Left renal pelvis (tissue), 4 donors: ENCODE results near the gene PI4KA. TPM values are rescaled to one million over a fixed set of nuclear protein-coding genes. Genes with fewer than 3 reads are reported as not detected.
"Not testable (repeated sequence)": the region's sequence is repeated elsewhere in the genome, so short reads cannot be mapped to it uniquely, and the experiment has no call there.

ENCODE experiments used
- DNase-seq, 4 donors: peaks; one replicate each; pipeline ENCODE4 v3.0.0-alpha.2; 2013; ENCODE audit warnings: low read depth in 4 of 4, low spot score in 3 of 4
- polyA plus RNA-seq, 4 donors: library from polyadenylated mRNA; unstranded; fragments of 120-200 nt; gene quantifications; one replicate each; pipeline ENCODE4 v1.2.1, GENCODE V29; 2013; ENCODE audit not compliant: insufficient read length in 4 of 4

Gene PI4KA
- polyA plus RNA-seq, 4 donors = 48.9 to 92.8 (median 62.9) TPM

DNA sequence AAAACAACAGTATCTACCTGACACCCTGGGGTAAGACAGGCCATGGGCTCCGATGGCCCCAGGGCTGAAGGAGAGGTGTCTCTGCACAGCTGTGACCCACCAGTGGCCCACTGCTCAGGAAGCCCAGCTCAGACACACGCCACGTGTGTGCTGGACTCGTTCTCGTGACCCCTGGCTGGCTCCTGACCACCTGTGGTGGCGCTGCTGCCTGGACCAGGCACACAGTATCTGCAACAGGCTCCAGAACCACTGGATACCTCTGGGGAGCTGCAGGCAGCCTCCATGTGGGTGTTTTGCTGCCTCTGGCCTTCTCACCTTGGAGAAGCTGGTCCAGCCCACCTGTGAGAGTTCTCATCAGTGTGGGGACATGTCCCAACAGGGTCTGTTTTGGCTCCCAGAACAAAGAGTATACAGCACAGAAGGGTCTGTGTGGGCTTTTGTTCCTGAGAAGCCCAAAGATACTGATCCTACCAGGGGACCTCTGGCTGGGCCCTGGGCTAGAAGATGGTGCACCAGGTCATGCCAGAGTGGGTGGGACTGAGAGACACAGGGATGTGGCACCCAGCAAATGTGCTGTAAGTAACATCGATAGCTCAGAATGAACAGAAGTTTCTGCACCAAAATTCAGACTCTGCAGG is 106.4 kb downstream of the PI4KA start:
- DNase-seq = no peak

DNA sequence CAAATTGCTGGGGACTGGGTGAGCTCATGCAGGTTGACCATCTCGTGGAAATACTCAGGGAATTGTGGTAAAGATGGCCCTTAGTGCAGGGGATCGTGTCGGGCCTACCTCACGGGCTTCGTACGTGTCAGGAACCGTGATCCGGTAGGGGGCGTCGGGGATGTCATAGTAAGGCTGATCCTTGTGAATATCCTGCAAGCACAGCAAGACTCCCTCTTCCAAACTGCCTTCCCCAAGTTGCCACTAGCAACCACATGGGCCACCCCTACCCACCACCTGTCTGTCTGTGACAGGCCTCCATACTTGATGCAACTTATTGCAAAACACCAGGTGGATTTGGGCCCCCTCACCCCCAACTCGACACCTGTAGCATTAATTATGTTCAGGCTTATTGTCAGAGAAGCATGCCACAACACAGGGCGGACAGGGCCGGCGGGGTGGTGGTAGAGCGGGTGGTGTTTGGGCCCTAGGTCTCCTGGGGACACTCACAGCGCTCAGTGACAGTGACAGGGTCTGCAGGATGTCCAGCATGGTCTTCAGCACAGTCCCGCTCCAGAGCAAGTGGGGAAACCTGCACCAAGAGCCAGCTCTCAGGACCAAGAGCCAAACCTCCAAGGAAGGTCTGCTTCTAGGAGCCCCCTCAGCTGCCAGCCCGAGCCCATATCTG is 107.3 kb downstream of the PI4KA start:
- DNase-seq = no peak

DNA sequence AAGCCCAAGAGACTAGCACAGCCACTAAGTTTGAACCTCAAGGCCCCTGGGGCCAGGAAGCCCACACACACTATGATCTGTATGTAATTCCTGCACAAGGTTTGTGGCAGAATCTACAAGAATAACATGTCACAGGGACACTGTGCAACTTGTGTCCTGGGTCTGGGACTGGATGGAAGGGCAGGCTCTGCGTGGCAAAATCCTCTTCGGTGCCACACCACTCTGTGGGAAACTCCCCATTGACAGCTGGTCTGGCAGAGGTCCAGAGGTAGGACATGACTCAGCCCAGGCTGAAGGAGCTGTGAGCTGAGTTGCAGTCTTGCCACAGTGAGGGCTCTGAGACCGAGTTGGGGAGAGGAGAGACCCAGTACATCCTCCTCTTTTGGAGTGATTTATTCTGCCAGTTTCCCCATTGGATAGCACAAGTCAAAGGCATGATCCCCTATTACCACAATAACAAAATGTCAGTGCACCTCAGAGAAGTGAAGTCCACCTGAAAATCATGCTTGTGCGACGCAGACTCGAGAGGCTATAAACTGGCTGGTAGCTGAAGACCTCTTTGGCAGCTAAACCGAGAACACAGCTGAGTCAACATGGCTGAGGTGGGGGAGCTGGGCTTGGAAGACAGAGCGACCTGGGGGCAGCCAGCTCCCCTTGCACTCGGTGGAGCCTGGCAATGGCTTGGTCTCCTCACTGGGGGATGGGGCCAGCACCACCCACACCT is 108.0 kb downstream of the PI4KA start:
- peak in 1 of 4 donors; percentile 14 for DNase-seq

DNA sequence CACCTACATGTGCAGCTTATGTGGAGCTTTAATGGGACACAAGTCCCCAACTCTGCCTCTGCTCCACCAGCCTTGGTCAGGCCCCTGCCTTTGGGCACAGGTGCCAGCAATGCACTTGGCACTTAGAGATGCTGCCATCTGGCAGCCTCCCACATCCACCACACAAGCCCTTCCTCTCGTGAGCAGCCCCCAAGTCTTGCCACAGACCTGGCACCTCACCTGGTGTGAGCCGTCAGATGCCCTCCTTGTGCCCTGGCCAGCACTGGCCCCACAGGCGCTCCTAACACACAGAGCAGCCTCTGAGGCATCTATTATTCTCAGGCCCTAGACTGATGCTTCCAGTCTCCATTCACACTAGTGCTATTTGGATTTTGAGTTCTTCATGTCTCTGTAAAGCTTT is 109.2 kb downstream of the PI4KA start:
- DNase-seq = no peak

DNA sequence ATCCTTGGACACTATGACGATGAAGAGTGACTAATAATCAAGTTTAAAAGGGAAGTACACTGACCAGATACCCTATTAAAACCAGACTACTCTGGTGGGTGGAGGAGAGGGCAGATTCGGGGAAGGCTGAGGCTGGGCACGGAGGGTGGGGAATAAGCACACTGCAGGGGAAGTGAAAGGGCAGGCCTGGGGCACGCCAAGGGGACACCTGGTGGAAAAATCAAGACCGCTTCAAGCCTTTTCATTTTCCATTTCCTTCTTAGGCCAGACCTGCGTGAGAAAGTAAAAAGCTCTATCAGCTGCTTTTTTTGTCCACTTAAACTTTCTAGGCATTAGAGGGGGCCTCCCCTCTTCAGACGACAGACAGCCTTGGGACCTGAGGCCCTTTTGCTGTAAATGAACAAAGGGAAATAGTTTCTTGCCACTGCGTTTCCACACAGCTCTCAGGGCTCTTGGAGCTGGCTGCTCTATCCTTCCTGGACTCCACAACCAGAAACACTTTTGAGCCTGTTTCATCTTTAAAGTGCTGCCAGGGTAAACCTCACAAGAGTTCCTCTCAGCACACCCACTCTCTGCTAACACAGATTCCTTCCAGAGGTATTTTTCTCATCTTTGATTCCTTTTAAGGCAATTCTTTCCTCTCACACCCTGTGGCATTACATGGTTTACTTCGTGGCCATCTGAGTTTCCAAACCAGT is 109.7 kb downstream of the PI4KA start:
- DNase-seq = no peak

DNA sequence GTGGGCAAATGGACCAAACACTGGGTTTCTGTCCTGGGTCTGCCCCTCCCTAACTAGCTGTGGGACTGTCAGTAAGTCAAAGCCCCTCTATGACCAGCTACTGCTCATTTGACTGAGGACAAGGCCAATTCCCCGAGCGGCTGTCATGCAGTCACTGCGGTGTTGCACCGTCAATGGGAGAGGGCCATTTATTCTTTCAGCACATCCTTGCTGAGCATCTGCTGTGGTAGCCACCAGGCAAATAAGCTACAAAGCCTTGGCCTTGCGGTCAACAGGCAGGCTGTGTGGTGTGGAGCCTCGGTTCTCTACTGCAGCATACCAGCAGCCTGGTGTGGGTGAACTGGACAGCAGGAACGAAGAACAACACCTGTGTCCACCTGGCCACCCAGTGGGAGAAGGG is 110.5 kb downstream of the PI4KA start:
- no peak for DNase-seq

DNA sequence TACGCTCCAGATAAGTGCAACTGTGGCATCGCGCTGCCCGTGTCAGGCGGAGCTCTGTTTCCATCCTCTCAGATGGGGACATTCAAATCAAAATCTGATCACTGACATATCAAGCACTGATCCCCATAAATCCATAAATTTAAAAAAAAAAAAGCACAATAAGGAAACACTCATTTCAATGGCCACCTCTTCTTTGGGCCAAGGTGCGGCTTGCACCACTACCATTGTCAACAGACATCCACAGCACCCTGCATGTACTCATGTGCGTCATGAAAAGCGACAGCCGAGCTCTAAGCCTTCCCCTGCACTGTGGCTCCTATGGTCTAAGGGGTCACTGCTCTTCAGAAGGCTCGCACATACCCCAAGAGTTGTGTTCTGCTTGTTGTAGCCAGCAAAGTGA is 111.4 kb downstream of the PI4KA start:
- no peak for DNase-seq

DNA sequence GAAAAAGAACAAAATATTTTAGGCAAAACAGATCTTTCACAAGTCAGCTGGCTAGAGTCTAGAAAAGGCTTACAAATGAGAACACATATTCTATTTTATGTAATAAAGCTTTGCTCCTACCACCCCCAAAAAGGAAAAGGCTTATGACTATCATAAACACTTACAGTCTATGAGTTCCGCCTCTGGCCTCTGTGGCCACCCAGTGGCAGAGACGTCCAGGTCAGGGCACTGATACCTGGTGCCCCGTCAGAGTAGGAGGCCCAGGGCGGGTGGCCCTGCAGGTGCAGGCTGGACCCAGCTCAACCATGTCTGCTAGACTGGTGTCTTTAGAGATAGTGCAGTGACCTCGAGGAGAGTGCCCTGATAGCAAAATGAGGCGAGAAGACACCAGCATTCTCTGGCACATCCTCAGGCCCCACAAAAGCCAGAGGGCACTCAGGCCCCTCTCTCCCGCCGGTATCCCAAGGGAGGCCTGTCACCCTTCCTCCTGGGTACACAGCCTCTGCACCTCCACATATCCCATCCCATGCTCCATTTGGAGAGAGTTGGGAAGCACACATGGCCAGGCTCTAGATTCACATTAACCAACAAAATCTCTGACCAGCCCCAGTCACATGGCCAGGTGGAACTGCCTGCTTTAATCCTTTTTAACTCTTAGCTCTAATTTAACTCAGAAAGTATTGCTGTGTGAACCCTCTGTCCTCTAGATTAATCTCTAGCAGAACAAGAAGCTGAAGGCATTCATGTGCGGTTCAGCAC is 112.0 kb downstream of the PI4KA start:
- DNase-seq = no peak

DNA sequence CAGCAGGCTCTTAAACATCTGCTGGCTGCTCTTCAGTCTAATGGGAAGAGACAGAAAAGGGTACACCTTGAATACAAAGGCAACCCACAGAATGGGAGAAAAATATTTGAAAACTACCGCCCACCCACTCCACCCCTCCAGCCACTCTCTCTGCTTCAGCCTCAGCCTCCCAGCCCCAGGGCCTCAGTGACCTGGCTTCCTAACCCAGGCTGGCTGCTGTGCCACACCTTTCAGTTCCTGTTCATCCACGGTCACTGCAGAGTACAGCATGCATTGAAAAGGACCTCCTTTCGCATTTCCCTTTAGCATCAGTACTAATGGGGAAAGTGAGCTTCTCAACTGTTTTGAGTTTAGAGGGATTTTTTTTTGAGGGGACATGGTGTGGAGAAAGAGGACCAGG is 113.5 kb downstream of the PI4KA start:
- DNase-seq = no peak

DNA sequence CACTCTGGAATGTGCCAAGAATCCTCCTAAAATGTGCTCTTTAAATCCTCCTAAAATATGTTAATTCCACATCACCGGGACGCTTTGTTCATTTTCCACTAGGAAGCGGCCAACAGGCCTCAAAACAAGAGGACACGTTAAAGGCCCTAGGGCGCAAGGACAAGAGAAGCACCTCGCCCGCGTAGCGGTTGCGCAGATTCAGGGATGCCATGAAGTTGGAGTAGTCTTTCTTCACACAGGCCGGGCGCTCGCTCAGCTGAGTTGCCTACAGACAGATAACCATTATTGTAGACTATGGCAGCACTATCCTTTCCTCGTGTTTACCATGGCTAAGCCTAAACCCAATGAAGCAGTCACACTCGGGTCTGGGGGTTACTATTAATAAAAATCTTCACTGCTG is 114.2 kb downstream of the PI4KA start:
- DNase-seq = no peak

DNA sequence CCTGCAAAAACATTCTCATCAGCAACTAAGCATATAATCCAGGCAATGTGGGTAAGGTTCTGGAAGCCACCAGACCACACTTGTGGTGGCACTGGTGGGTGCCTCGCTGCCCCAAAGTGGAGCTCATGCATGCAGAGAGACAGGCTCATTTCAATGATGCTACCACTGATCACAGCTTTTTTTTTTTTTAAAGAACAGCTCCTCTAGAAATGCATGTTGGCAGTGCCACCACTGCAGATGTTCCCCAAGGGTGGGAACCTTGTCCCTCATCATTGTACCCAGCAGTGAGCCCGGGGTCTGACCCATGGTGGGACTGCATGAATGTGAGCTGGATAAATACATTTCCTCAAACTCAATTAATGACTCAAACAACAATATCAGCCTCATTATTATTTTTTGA is 115.8 kb downstream of the PI4KA start:
- no peak for DNase-seq

DNA sequence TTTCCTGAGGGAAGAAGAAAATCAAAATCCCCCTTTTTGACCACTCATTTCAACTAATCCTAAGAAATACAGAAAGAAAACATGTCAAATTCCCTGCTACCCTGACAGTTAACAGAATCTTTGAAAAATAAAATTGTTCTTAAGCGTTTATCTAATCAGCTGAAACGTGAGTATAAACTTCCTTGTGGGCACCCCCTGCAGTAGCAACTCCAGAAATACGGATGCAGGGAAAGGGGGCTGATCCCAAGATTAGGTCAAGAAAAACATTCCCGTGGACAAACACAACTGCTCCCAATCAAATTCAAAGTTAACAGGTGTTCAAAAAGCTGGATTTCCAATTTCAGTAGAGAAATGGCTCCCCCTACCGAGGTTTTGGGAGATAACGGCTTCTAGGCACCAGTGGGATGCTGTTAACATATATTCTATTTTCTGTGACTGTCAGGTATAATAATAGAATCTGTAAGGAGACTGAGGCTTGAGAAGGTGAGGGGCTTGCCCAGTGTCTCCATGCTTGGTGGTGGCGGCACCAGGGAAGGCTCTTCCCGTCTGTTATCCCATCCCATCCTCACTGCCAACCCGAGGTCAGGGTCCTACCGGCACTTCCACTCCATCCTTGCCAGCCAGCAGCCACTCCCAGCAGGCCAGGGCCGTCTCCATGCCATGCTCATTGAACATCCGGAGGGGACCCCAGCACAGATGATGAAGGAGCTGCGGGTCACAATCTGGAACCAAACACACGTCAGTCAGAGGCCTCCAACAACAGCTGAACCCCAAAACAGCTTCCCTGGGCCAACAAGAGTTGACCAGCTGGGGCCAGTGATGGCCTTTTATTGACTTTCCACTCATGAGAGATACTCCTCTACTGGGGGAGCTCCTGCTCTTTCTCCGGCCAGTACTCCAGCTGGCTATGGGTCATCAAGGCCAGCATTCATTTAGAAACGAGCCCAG is 116.7 kb downstream of the PI4KA start:
- peak in 1 of 4 donors; percentile 15 for DNase-seq

DNA sequence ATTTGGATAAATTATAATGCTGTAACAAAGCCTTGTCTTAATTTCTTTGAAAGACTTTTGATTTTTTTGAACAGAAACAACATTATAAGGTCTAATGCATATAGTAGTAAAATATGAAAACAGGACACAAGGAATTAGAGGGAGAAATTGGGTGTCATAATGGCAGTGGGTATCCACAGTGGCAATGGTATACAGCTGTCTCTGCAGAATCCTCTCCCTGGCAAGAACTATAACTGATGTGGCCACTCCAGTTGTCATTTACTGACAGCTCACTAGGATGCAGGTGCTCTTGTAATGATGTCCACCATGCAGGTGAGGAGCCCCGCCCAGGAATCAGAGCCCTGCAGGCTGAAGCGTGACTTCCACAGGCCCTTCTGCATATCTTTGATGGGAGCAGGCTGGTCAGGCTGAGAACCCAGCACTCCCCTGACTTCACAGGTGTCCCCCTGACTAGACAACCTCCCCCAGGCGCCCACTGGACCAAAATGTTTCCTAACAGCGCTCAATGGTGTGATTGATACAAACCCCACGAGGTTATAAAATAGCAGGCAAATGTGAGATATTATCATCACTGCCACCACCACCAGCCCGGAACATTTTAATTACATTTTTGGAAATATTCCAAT is 117.5 kb downstream of the PI4KA start:
- no peak for DNase-seq

DNA sequence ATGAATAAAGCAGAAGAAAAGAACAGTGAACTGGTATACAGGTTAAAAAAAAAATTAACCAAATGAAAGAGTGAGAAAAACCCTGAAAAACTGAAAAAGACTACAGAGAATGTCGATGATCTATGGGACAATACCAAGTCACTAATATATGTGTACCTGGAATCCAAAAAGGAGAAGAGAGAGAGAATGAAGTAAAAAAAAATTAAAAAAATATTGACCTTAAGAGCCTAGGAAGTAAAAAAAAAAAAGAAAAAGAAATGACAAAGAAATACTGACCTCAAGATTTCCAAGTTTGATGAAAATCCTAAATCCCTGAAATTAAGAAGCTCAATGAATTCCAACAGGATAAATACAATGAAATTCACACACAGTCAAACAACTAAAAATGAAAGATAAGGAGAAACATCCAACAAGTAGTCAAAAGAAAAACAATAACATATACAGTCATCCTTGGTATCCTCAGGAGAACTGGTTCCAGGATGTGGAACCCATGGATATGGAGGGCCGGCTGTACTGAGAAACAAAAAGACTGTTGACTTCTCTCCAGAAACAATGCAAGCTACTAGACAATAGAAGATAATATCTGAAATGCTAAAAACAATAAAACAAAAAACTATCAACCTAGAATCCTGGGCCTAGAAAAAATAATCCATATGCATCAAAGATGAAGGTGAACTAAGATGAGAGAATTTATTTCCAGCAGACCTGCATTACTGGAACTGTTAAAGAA is 118.2 kb downstream of the PI4KA start:
- no peak for DNase-seq

DNA sequence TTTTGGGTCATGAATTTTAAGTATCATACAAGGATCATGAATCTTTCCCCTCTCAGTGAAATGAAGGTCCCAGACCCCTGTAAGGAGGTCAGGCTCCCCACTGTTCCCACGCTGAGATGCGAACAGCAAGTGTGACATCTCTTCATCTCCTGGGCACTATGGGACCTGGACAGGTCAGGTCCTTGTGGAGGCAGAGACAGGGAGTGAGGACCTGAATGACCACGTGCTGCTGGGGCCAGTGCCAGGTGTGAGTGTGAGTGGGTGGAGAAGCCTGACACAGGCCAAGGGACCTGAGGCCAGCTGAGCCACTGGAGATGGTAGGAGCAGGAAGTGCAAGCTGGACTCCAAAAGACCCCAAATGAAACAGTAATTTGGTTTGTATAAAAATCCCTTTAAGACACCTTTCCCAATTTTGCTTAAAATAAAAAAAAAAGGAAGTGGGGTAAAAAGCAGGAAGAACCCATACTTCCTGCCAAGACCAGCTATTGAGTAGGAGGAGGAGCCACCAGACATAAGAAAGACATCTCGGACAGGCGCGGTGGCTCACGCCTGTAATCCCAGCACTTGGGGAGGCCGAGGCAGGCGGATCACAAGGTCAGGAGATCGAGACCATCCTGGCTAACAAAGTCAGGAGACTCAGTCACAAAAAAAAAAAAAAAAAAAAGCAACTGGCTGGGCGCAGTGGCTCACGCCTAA is 120.1 kb downstream of the PI4KA start:
- no peak for DNase-seq

DNA sequence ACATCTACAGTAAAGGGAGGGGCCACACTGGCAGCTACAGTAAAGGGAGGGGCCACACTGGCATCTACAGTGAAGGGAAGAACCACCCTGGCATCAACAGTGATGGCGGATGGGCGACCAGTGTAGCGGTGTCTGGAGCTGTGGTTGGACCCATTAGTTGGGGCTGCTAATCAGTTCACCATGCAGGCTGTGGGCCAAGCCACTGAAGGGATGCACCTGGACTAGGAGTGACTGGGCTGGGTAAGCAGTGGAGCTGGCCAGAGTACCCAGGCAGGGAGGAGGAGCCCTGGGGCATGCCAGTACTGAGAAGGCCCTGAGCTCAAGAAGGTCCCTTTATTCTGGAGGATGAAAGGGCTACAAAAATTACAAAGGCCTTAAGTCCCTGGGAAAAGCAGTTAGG is 121.7 kb downstream of the PI4KA start:
- DNase-seq = not testable (repeated sequence)

DNA sequence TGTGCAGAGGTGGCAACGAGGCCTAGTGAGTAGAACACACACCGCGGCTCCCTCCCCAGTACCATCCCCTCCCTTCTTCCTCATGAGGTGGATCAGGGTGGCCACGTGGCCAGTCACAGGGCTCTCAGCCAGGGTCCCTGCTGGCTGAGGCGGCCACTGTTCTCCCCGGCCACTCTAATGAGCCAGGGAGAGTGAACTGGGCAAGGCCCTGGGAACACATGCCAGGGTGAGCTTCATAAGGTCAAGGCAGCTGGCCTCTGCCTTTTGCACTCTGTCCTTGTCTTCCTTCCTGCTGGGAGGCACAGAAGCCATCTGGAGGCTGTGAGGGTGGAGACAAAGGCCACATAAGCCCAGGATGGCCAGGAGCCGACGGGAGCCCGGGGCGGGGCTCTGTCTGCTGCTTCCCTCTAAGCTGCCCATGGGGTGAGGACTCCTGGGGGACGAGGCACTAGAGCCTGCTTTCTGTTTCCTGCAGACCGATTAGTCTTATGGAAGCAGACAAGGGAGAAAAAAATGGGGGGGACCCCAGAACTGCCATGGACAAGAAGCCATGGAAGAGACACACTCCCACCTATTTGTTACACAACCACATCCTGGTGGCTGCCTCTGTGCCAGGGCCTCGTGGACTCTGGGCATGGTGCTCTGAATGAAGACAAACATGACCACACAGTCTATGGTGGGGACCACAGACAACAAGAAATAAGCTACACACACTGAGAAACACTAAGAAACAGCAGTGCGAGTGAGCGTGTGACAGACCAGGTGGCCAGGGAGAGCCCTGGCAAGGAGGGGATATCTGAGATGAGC is 123.1 kb downstream of the PI4KA start:
- not testable (repeated sequence) for DNase-seq
